SU-DHL-6 (cell line): ENCODE results near the gene KCNH1.

Experiments used
- CTCF ChIP-seq: fragments of 200-600 bp; sonication (generic); IDR thresholded peaks from one replicate; pipeline ENCODE4 v1.5.1; 2017; ENCODE audit warnings: antibody characterized with exemption, mild to moderate bottlenecking, low read length, moderate library complexity; ENCODE audit not compliant: insufficient read depth, poor library complexity, severe bottlenecking
- EZH2phosphoT487 ChIP-seq: fragments of 200-600 bp; sonication (generic), shearing (Covaris generic); conservative IDR thresholded peaks from 2 replicates; pipeline ENCODE4 v1.6.1; 2018; ENCODE audit warnings: mild to moderate bottlenecking, antibody characterized with exemption, low read length, moderate library complexity, mixed read lengths

GRCh38 chr1:210878564-210878963, 255.4 kb downstream of the KCNH1 start:
- no peak for TF ChIP-seq CTCF
- no peak for TF ChIP-seq EZH2phosphoT487
